ENCODE measurements around the gene TMEM168. TPM values are rescaled to one million over a fixed set of nuclear protein-coding genes. Genes with fewer than 3 reads are reported as not detected.
"Not testable (repeated sequence)": the region's sequence is repeated elsewhere in the genome, so short reads cannot be mapped to it uniquely, and the experiment has no call there.

Gene TMEM168
- total RNA-seq, 4 donors from 2014 or later, result 23.8 to 57.5 (median 30.1) TPM

DNA sequence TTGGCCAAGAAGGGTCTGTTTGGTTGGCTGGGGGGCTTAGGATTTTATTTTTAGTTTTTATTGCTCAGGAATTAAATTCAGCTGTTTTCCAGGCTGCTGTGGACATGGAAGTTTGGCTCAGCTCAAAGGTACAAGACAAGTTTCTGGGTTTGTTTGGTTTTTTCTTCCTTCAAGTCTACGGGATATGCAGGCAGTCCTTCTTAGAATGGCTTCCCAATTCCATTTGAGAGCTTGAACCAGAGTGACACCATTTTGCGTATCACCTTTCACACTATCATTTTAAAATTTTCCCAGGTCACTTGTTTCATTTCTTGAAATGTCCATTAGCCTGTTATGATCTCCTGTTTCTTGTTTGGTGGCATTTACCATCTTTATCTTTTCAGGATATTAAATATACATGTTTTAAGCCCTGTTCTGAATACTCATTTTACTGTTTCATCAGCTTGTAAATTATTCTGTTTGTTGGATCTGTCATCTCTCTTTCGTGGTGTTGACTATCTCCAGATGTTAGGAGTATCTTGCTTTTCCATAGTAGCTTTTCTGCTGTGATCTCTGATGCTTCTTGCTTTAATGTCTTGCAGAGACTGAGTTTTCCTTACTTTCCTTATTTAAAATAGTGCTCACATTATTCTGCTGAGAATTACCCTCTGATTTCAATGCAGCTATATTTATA is 9.4 kb upstream of the TMEM168 start:
- TF ChIP-seq EP300 (IDR thresholded peaks at IDR 0.05), result no peak
- TF ChIP-seq POLR2A (IDR thresholded peaks at IDR 0.05), result no peak
- TF ChIP-seq POLR2AphosphoS5 (IDR thresholded peaks at IDR 0.05), result no peak
- TF ChIP-seq, protein P1, sequence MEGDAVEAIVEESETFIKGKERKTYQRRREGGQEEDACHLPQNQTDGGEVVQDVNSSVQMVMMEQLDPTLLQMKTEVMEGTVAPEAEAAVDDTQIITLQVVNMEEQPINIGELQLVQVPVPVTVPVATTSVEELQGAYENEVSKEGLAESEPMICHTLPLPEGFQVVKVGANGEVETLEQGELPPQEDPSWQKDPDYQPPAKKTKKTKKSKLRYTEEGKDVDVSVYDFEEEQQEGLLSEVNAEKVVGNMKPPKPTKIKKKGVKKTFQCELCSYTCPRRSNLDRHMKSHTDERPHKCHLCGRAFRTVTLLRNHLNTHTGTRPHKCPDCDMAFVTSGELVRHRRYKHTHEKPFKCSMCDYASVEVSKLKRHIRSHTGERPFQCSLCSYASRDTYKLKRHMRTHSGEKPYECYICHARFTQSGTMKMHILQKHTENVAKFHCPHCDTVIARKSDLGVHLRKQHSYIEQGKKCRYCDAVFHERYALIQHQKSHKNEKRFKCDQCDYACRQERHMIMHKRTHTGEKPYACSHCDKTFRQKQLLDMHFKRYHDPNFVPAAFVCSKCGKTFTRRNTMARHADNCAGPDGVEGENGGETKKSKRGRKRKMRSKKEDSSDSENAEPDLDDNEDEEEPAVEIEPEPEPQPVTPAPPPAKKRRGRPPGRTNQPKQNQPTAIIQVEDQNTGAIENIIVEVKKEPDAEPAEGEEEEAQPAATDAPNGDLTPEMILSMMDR (IDR thresholded peaks at IDR 0.05), result no peak
- no peaks in the 10 kb centered on the region for H3K9me3 ChIP-seq
- H3K27me3 ChIP-seq, result no peaks in the 10 kb centered on the region
- 58% methylated on average over 3 of the region's 3 CpGs for WGBS
- DNase-seq (ENCODE audit: low spot score in 2 of 2), result no peak
- H3K4me1 ChIP-seq, result no peaks in the 10 kb centered on the region
- no peak overlapping the region for H3K4me3 ChIP-seq
- no peaks in the 10 kb centered on the region for H3K36me3 ChIP-seq
- no peak overlapping the region for H3K27ac ChIP-seq

DNA sequence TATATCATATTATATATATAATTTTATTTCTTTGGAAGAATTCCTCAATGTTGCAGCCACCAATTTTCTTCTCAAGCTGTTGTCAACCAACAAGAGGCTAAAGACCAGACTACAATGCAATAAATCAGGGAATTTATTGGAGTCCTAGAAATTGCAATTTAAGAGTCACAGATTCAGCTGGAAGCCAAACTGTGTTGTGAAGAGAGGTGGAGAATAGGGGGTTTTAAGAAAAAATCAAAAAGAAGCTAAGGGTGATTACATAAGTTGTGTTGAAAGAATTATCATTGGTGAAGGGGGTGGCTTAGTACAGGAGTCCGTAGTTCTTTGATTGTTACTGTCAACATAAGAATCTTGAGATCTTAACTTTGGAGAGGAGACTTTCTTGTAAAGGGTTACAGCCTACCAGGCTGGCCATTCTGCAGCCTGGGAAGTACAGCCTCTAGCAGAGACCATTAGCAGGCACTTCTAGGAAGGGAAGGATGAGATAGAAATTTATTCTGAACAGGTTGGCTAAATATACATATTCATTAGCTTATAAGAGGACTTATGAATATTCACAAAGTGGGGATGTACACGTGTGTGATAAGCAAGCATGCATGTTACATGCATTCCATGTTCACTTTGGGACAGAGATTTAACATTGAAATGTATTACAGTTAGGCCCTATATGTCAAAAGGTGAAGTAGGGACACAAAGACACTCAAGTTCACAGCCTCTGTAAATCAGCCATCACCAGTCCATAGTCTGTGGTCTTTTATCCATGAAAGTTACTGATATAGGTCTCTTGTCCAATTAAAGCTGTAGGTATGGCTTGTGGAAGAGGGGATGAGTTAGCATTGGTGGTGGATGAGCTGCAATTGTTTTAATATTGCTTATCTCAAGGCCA is 8.3 kb upstream of the TMEM168 start:
- no peaks in the 10 kb centered on the region for H3K27me3 ChIP-seq
- no peaks in the 10 kb centered on the region for H3K4me1 ChIP-seq
- 72% methylated on average over 2 of the region's 2 CpGs for WGBS
- no peaks in the 10 kb centered on the region for H3K9me3 ChIP-seq
- H3K36me3 ChIP-seq, result no peaks in the 10 kb centered on the region
- H3K4me3 ChIP-seq, result no peak overlapping the region
- TF ChIP-seq POLR2AphosphoS5 (IDR thresholded peaks at IDR 0.05), result no peak
- no peak for TF ChIP-seq POLR2A (IDR thresholded peaks at IDR 0.05)
- TF ChIP-seq EP300 (IDR thresholded peaks at IDR 0.05), result no peak
- TF ChIP-seq, protein P1 (IDR thresholded peaks at IDR 0.05), result no peak
- no peak overlapping the region for H3K27ac ChIP-seq
- no peak for DNase-seq (ENCODE audit: low spot score in 2 of 2)

DNA sequence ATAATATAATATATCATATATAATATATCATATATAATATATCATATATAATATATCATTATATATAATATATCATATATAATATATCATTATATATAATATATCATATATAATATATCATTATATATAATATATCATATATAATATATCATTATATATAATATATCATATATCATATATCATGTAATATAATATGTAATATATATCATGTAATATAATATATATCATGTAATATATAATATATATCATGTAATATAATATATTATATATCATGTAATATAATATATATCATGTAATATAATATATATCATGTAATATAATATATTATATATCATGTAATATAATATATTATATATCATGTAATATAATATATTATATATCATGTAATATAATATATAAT is 6.4 kb upstream of the TMEM168 start:
- H3K9me3 ChIP-seq; H3K4me3 ChIP-seq; H3K27me3 ChIP-seq; H3K4me1 ChIP-seq; DNase-seq (ENCODE audit: low spot score in 2 of 2); H3K27ac ChIP-seq; H3K36me3 ChIP-seq: not testable (repeated sequence)

DNA sequence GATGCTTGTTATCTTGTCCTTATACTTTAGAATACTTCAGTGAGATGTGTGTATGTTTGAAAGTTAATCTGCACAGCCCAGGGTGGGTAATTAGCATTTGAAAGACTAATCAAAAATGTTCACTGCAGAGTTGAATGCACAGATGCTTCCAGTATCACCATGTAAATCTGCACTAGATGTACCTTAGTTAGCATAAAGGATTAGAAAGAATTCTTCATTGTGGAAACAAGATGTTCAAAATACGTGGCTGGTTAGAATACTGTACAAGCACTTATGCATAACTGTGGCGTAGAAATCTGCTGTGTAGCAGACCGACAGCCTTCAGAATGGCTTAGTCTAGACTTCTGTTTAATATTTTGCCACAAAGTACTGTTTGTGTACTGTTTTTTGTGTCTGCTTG is 2.2 kb upstream of the TMEM168 start:
- no peak for DNase-seq (ENCODE audit: low spot score in 2 of 2)
- WGBS, result 63% methylated on average over 3 of the region's 3 CpGs
- Histone ChIP-seq H3K27ac (no peak overlapping the region), H3K4me1 (peaks cover 28% of the 10 kb centered on the region), H3K9me3 (no peaks in the 10 kb centered on the region), H3K36me3 (no peaks in the 10 kb centered on the region), H3K4me3 (no peak overlapping the region), H3K27me3 (no peaks in the 10 kb centered on the region)
- TF ChIP-seq EP300 (IDR thresholded peaks at IDR 0.05), result no peak
- TF ChIP-seq, protein P1 (IDR thresholded peaks at IDR 0.05), result no peak
- no peak for TF ChIP-seq POLR2AphosphoS5 (IDR thresholded peaks at IDR 0.05)
- TF ChIP-seq POLR2A (IDR thresholded peaks at IDR 0.05), result no peak

DNA sequence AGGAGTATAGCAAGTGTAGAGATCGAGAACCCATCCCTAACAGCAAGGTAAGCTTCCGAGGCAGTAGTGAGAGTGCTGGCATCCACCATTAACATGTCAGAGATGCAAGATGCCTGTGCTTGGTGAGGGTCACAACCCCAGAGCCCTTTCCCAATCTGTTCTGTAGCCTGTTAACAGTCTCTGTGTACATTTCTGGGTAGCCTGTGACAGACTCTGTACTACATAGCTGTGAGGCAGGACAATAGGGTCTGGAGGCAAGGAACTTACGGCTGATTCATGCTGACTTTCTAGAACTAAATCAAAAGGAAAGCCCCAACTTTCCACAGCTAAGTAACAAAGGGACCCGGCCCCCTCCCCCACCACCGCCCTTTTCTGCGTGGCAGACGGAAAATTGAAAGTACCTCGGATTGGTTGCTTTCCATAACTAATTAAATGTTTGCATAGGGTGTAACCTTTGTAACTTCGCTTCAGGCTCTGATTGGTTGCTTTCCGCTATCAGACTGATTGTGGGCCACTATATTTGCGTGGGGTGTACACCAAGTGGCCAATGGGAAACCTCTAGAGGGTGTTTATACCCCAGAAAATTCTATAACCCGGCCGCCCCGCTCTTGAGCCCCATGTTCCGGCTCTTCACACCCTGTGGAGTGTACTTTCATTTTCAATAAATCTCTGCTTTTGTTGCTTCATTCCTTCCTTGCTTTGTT is 1.4 kb upstream of the TMEM168 start:
- Histone ChIP-seq H3K4me3 (peak overlapping the region; percentile 33), H3K36me3 (no peaks in the 10 kb centered on the region), H3K9me3 (no peaks in the 10 kb centered on the region), H3K4me1 (peaks cover 28% of the 10 kb centered on the region), H3K27ac (no peak overlapping the region), H3K27me3 (no peaks in the 10 kb centered on the region)
- TF ChIP-seq POLR2AphosphoS5 (IDR thresholded peaks at IDR 0.05) (no peak), POLR2A (IDR thresholded peaks at IDR 0.05) (no peak), EP300 (IDR thresholded peaks at IDR 0.05) (no peak)
- TF ChIP-seq, protein P1 (IDR thresholded peaks at IDR 0.05), result no peak
- 90% methylated on average over 15 of the region's 15 CpGs for WGBS
- no peak for DNase-seq (ENCODE audit: low spot score in 2 of 2)

All from suprapubic skin (tissue), 4 donors.